ENCODE data around the gene IRAG1. TPM values are rescaled to one million over a fixed set of nuclear protein-coding genes. Genes with fewer than 3 reads are reported as not detected.
"Not testable (repeated sequence)": the region's sequence is repeated elsewhere in the genome, so short reads cannot be mapped to it uniquely, and the experiment has no call there.

Gene IRAG1
- total and polyA plus RNA-seq, 2 donors (not counting 1 experiment from before 2014, with no cell fraction given), result 0.27 to 0.32 TPM

DNA sequence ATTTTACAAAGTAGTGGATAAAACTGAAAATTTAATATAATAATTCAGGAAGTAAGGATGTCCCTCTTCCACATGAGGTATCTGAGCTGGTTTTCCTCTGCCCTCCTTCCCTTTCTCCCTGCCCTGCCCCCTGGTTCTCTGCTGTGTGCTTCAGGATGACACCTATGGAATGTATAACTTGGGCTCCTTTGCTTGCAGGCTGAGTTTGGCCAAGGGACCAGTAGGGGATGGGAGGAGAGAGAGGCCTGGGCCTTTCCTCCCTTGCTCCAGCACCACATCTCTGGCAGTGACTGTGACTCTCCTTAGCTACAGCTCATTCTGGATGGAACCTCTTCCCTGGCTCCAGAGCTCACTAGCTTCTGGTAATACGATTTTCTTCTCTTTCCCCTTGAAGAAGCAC is 10.1 kb downstream of the IRAG1 start:
- H3K27me3 ChIP-seq (replicated peaks in 1 of 4; ENCODE audit: control extremely low read depth in 1 of 4, control insufficient read depth in 3 of 4, insufficient read depth in 4 of 4, low read length in 3 of 4), result peaks cover 0 to 5% (median 0%) of the 10 kb centered on the region in 4 experiments
- intact Hi-C loops (cut with micrococcal nuclease), result no loop called here
- POLR2A ChIA-PET, result interaction anchor here (0.7 kb wide), 1 partner anchor 48 kb away, joined by 4 read pairs; no protein-coding TSS in a partner anchor
- CTCF ChIA-PET, result interaction anchor here (0.9 kb wide), 1 partner anchor 118 kb away, joined by 3 read pairs; no protein-coding TSS in a partner anchor
- no peak overlapping the region for H2AFZ ChIP-seq (ENCODE audit: insufficient read depth, low read depth, low read length, poor library complexity, severe bottlenecking)
- no peak overlapping the region for H3K4me3 ChIP-seq (ENCODE audit: control extremely low read depth in 1 of 5, extremely low read depth in 1 of 5, insufficient read depth in 1 of 5, low read depth in 2 of 5, low read length in 4 of 5)
- H3K4me3 Mint-ChIP-seq, result no peak overlapping the region
- H3K4me1 ChIP-seq (ENCODE audit: control insufficient read depth in 2 of 2, insufficient read depth in 2 of 2, low read length in 2 of 2), result no peaks in the 10 kb centered on the region
- H3K9me3 ChIP-seq (ENCODE audit: control extremely low read depth in 1 of 3, control insufficient read depth in 2 of 3, insufficient read depth in 1 of 3, low read length in 2 of 3), result no peaks in the 10 kb centered on the region
- H3K4me2 ChIP-seq (replicated peaks; ENCODE audit: low read depth, low read length, poor library complexity, severe bottlenecking), result no peak overlapping the region
- no peaks in the 10 kb centered on the region for H3K79me2 ChIP-seq (ENCODE audit: control insufficient read depth, insufficient read depth, low read length)
- no peak overlapping the region for H3K27ac Mint-ChIP-seq
- no peaks in the 10 kb centered on the region for H3K36me3 ChIP-seq (replicated peaks in 1 of 2; ENCODE audit: control extremely low read depth in 1 of 2, control insufficient read depth in 1 of 2, extremely low read depth in 1 of 2, insufficient read depth in 2 of 2, low read length in 1 of 2)
- H3K27me3 Mint-ChIP-seq, result peaks cover 9% of the 10 kb centered on the region
- WGBS (ENCODE audit: insufficient coverage), result no CpG with 5 or more reads among the region's 1 CpG
- no peak overlapping the region for H3K27ac ChIP-seq (ENCODE audit: low read length in 2 of 2)
- H3K9me3 Mint-ChIP-seq (ENCODE audit: insufficient read depth), result no peaks in the 10 kb centered on the region
- no peak overlapping the region for H3K9ac ChIP-seq (ENCODE audit: low read length)
- ATAC-seq (ENCODE audit: low read depth), result no peak
- H3K4me1 Mint-ChIP-seq, result peaks cover 4% of the 10 kb centered on the region
- DNase-seq, result no peak
- TF ChIP-seq, protein P1, sequence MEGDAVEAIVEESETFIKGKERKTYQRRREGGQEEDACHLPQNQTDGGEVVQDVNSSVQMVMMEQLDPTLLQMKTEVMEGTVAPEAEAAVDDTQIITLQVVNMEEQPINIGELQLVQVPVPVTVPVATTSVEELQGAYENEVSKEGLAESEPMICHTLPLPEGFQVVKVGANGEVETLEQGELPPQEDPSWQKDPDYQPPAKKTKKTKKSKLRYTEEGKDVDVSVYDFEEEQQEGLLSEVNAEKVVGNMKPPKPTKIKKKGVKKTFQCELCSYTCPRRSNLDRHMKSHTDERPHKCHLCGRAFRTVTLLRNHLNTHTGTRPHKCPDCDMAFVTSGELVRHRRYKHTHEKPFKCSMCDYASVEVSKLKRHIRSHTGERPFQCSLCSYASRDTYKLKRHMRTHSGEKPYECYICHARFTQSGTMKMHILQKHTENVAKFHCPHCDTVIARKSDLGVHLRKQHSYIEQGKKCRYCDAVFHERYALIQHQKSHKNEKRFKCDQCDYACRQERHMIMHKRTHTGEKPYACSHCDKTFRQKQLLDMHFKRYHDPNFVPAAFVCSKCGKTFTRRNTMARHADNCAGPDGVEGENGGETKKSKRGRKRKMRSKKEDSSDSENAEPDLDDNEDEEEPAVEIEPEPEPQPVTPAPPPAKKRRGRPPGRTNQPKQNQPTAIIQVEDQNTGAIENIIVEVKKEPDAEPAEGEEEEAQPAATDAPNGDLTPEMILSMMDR (IDR thresholded peaks at IDR 0.05), result no peak
- TF ChIP-seq EZH2 (IDR thresholded peaks at IDR 0.05; ENCODE audit: borderline replicate concordance, insufficient read depth, low read depth, low read length, poor library complexity, severe bottlenecking), result no peak
- H4K20me1 ChIP-seq (ENCODE audit: control insufficient read depth, insufficient read depth, low read length, poor library complexity, severe bottlenecking), result no peaks in the 10 kb centered on the region

DNA sequence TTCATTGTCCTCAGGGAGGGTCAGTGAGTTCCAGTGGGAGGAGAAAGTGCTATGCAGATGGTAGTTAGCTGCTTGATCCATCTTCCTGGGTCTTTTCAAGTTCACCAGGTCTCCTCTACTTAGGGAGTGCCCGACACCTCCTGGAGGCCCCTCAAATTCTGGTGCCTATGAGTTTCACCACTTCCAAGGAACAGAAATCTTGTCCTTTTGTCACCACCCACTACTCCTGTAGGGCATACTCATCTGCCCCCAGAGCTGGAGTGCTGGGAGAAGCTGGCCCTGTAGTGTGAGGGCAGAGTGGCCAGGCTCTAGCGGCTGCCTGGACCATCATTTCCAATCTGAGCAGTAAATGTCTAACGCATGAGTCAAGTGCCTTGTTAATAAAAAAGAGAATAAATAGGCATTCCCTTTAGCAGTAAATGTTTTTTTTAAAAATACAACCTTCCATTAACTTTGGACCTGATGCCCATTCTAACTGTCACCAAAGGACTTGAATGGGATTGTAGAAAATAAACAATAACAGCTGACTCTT is 12.5 kb downstream of the IRAG1 start:
- Histone ChIP-seq H3K4me2 (replicated peaks; ENCODE audit: low read depth, low read length, poor library complexity, severe bottlenecking) (no peak overlapping the region), H2AFZ (ENCODE audit: insufficient read depth, low read depth, low read length, poor library complexity, severe bottlenecking) (no peak overlapping the region), H4K20me1 (ENCODE audit: control insufficient read depth, insufficient read depth, low read length, poor library complexity, severe bottlenecking) (no peaks in the 10 kb centered on the region), H3K4me3 (ENCODE audit: control extremely low read depth in 1 of 5, extremely low read depth in 1 of 5, insufficient read depth in 1 of 5, low read depth in 2 of 5, low read length in 4 of 5) (no peak overlapping the region), H3K36me3 (replicated peaks in 1 of 2; ENCODE audit: control extremely low read depth in 1 of 2, control insufficient read depth in 1 of 2, extremely low read depth in 1 of 2, insufficient read depth in 2 of 2, low read length in 1 of 2) (no peaks in the 10 kb centered on the region), H3K9ac (ENCODE audit: low read length) (no peak overlapping the region), H3K27me3 (replicated peaks in 1 of 4; ENCODE audit: control extremely low read depth in 1 of 4, control insufficient read depth in 3 of 4, insufficient read depth in 4 of 4, low read length in 3 of 4) (peaks cover 0 to 13% (median 2%) of the 10 kb centered on the region in 4 experiments), H3K9me3 (ENCODE audit: control extremely low read depth in 1 of 3, control insufficient read depth in 2 of 3, insufficient read depth in 1 of 3, low read length in 2 of 3) (no peaks in the 10 kb centered on the region), H3K27ac (ENCODE audit: low read length in 2 of 2) (no peak overlapping the region), H3K79me2 (ENCODE audit: control insufficient read depth, insufficient read depth, low read length) (no peaks in the 10 kb centered on the region), H3K4me1 (ENCODE audit: control insufficient read depth in 2 of 2, insufficient read depth in 2 of 2, low read length in 2 of 2) (no peaks in the 10 kb centered on the region)
- Mint-ChIP-seq H3K4me3 (no peak overlapping the region), H3K27ac (no peak overlapping the region), H3K4me1 (no peaks in the 10 kb centered on the region), H3K27me3 (peaks cover 21% of the 10 kb centered on the region), H3K9me3 (ENCODE audit: insufficient read depth) (no peaks in the 10 kb centered on the region)
- CTCF ChIA-PET, result no interaction called here
- ATAC-seq (ENCODE audit: low read depth), result no peak
- POLR2A ChIA-PET, result no interaction called here
- intact Hi-C loops (cut with micrococcal nuclease), result no loop called here
- TF ChIP-seq EZH2 (IDR thresholded peaks at IDR 0.05; ENCODE audit: borderline replicate concordance, insufficient read depth, low read depth, low read length, poor library complexity, severe bottlenecking), result no peak
- TF ChIP-seq, protein P1 (IDR thresholded peaks at IDR 0.05), result no peak
- DNase-seq, result no peak
- 100% methylated on average over 1 of the region's 3 CpGs for WGBS (ENCODE audit: insufficient coverage)

DNA sequence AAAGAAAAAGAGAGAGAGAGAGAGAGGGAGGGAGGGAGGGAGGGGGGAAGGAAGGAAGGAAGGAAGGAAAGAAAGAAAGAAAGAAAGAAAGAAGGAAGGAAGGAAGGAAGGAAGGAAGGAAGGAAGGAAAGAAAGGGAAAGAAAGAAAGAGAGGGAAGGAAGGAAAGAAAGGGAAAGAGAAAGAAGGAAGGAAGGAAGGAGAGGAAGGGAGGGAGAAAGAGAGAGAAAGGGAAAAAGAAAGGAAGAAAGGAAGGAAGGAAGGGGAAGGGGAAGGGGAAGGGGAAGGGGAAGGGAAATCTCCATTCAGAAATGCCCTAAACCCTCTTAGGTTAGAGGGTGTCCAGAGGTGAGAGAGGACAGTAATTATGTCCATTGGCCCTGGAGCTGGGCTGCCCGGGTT is 13.3 kb downstream of the IRAG1 start:
- H3K9me3 ChIP-seq (ENCODE audit: control extremely low read depth in 1 of 3, control insufficient read depth in 2 of 3, insufficient read depth in 1 of 3, low read length in 2 of 3); DNase-seq; CTCF ChIA-PET; intact Hi-C loops (cut with micrococcal nuclease); H3K79me2 ChIP-seq (ENCODE audit: control insufficient read depth, insufficient read depth, low read length); POLR2A ChIA-PET; H3K27ac Mint-ChIP-seq; ATAC-seq (ENCODE audit: low read depth); H3K4me1 ChIP-seq (ENCODE audit: control insufficient read depth in 2 of 2, insufficient read depth in 2 of 2, low read length in 2 of 2); H3K4me2 ChIP-seq (replicated peaks; ENCODE audit: low read depth, low read length, poor library complexity, severe bottlenecking); H3K4me3 Mint-ChIP-seq; H3K4me1 Mint-ChIP-seq; H2AFZ ChIP-seq (ENCODE audit: insufficient read depth, low read depth, low read length, poor library complexity, severe bottlenecking); H3K36me3 ChIP-seq (replicated peaks in 1 of 2; ENCODE audit: control extremely low read depth in 1 of 2, control insufficient read depth in 1 of 2, extremely low read depth in 1 of 2, insufficient read depth in 2 of 2, low read length in 1 of 2); H3K9me3 Mint-ChIP-seq (ENCODE audit: insufficient read depth); H3K27ac ChIP-seq (ENCODE audit: low read length in 2 of 2); H3K4me3 ChIP-seq (ENCODE audit: control extremely low read depth in 1 of 5, extremely low read depth in 1 of 5, insufficient read depth in 1 of 5, low read depth in 2 of 5, low read length in 4 of 5); H4K20me1 ChIP-seq (ENCODE audit: control insufficient read depth, insufficient read depth, low read length, poor library complexity, severe bottlenecking); H3K9ac ChIP-seq (ENCODE audit: low read length): not testable (repeated sequence)
- WGBS (ENCODE audit: insufficient coverage), result no CpG with 5 or more reads among the region's 1 CpG
- peaks cover 0 to 19% (median 9%) of the 10 kb centered on the region in 4 experiments for H3K27me3 ChIP-seq (replicated peaks in 1 of 4; ENCODE audit: control extremely low read depth in 1 of 4, control insufficient read depth in 3 of 4, insufficient read depth in 4 of 4, low read length in 3 of 4)
- peaks cover 28% of the 10 kb centered on the region for H3K27me3 Mint-ChIP-seq

Measured in B cell (primary cell).